Measurements from ENCODE around the gene TET1. TPM values are rescaled to one million over a fixed set of nuclear protein-coding genes. Genes with fewer than 3 reads are reported as not detected.
A peak's percentile ranks its signal among the peaks of the same experiment; 100 is the strongest.

TET1 gene
- total and polyA plus RNA-seq, 4 donors: 0.06 to 2.1 (median 0.75) TPM

GRCh38 chr10:68559251-68559650, 886 bp upstream of the TET1 start:
- 55% methylated on average over 4 of the region's 4 CpGs for WGBS
- Histone ChIP-seq H3K9me3 (ENCODE audit: control insufficient read depth in 4 of 4, low read length in 3 of 4) (no peaks in the 10 kb centered on the region), H3K36me3 (ENCODE audit: control insufficient read depth in 4 of 4, insufficient read depth in 3 of 4, low read depth in 1 of 4, low read length in 3 of 4) (no peaks in the 10 kb centered on the region), H3K4me3 (ENCODE audit: low read depth in 1 of 3, low read length in 3 of 3) (no peak overlapping the region), H3K4me1 (ENCODE audit: control insufficient read depth in 4 of 4, insufficient read depth in 4 of 4, low read length in 3 of 4) (peaks cover 0 to 15% (median 9%) of the 10 kb centered on the region in 4 donors), H3K9ac (ENCODE audit: low read depth in 1 of 2, low read length in 2 of 2) (no peak overlapping the region), H3K27ac (ENCODE audit: low read depth in 1 of 2, low read length in 2 of 2) (no peak overlapping the region), H3K27me3 (ENCODE audit: control insufficient read depth in 4 of 4, insufficient read depth in 4 of 4, low read length in 3 of 4) (no peaks in the 10 kb centered on the region)
- TF ChIP-seq YY1 (IDR thresholded peaks at IDR 0.05): no peak
- TF ChIP-seq TAF1 (conservative IDR thresholded peaks at IDR 0.05): no peak
- no peak for TF ChIP-seq NR2F2 (IDR thresholded peaks at IDR 0.05)
- no peak for TF ChIP-seq HNF4G (IDR thresholded peaks at IDR 0.05)
- no peak for DNase-seq (ENCODE audit: low spot score)

- peak overlapping the region; percentile 54 to 77 (median 56) for H3K4me3 ChIP-seq (ENCODE audit: low read depth in 1 of 3, low read length in 3 of 3)
- DNase-seq (ENCODE audit: low spot score): no peak
- H3K4me1 ChIP-seq (ENCODE audit: control insufficient read depth in 4 of 4, insufficient read depth in 4 of 4, low read length in 3 of 4): peaks cover 0 to 15% (median 9%) of the 10 kb centered on the region in 4 donors
- H3K9ac ChIP-seq (ENCODE audit: low read depth in 1 of 2, low read length in 2 of 2): no peak overlapping the region
- 14% methylated on average over 6 of the region's 6 CpGs for WGBS
- H3K36me3 ChIP-seq (ENCODE audit: control insufficient read depth in 4 of 4, insufficient read depth in 3 of 4, low read depth in 1 of 4, low read length in 3 of 4): no peaks in the 10 kb centered on the region
- no peaks in the 10 kb centered on the region for H3K9me3 ChIP-seq (ENCODE audit: control insufficient read depth in 4 of 4, low read length in 3 of 4)
- TF ChIP-seq HNF4A (conservative IDR thresholded peaks at IDR 0.05) (peak in 1 of 2 donors; percentile 1), REST (IDR thresholded peaks at IDR 0.05) (no peak), ZBTB33 (IDR thresholded peaks at IDR 0.05) (no peak), ATF3 (IDR thresholded peaks at IDR 0.05) (no peak), RAD21 (IDR thresholded peaks at IDR 0.05) (no peak), JUND (IDR thresholded peaks at IDR 0.05) (no peak), SP1 (IDR thresholded peaks at IDR 0.05) (no peak), MAX (IDR thresholded peaks at IDR 0.05) (no peak), CTCF (IDR thresholded peaks at IDR 0.05; ENCODE audit: low read depth, low read length, missing input control) (no peak), FOXA2 (IDR thresholded peaks at IDR 0.05) (no peak), TAF1 (conservative IDR thresholded peaks at IDR 0.05) (no peak), EGR1 (IDR thresholded peaks at IDR 0.05; ENCODE audit: low read depth in 2 of 2) (no peak), NR2F2 (IDR thresholded peaks at IDR 0.05) (peak; percentile 41), GABPA (IDR thresholded peaks at IDR 0.05 in 1 of 2, conservative IDR thresholded peaks at IDR 0.05 in 1 of 2) (no peak), RXRA (IDR thresholded peaks at IDR 0.05) (peak in 1 of 2 donors; percentile 6)
- no peak overlapping the region for H3K27ac ChIP-seq (ENCODE audit: low read depth in 1 of 2, low read length in 2 of 2)
- no peaks in the 10 kb centered on the region for H3K27me3 ChIP-seq (ENCODE audit: control insufficient read depth in 4 of 4, insufficient read depth in 4 of 4, low read length in 3 of 4)
These were observed 324 bp upstream of the TET1 start for GRCh38 chr10:68559841-68560185.
